Esophagus (tissue), 2 donors: ENCODE data around the gene SDSL. TPM values are rescaled to one million over a fixed set of nuclear protein-coding genes. Genes with fewer than 3 reads are reported as not detected.

Experiments used
- H3K27ac ChIP-seq, 2 donors: one replicate each; pipeline ENCODE4 v1.5.1; 2013; ENCODE audit warnings: low read depth in 2 of 2, mild to moderate bottlenecking in 2 of 2, inconsistent platforms in 1 of 2, low read length in 1 of 2, moderate library complexity in 1 of 2
- H3K27me3 ChIP-seq, 2 donors: one replicate each; pipeline ENCODE4 v1.6.1; 2013; ENCODE audit warnings: low read length in 2 of 2, control low read depth in 1 of 2, mild to moderate bottlenecking in 1 of 2; ENCODE audit not compliant: insufficient read depth in 2 of 2, control insufficient read depth in 1 of 2
- H3K36me3 ChIP-seq, 2 donors: one replicate each; pipeline ENCODE4 v1.6.1; 2013; ENCODE audit warnings: low read length in 1 of 2; ENCODE audit not compliant: control insufficient read depth in 2 of 2, insufficient read depth in 2 of 2
- H3K4me1 ChIP-seq, 2 donors: one replicate each; pipeline ENCODE4 v1.6.1; 2013; ENCODE audit warnings: low read length in 1 of 2; ENCODE audit not compliant: control insufficient read depth in 2 of 2, insufficient read depth in 2 of 2
- H3K4me3 ChIP-seq, 2 donors: one replicate each; pipeline ENCODE4 v1.5.1; 2013; ENCODE audit warnings: low read length in 2 of 2, mild to moderate bottlenecking in 2 of 2, low read depth in 1 of 2, moderate library complexity in 1 of 2
- H3K9me3 ChIP-seq, 2 donors: one replicate each; pipeline ENCODE4 v1.6.1; 2013; ENCODE audit warnings: mild to moderate bottlenecking in 2 of 2, low read depth in 1 of 2, low read length in 1 of 2, moderate library complexity in 1 of 2; ENCODE audit not compliant: control insufficient read depth in 2 of 2, insufficient read depth in 1 of 2
- WGBS, 2 donors: extraction: QIAGEN DNeasy Blood & Tissue Kit; methylation state at CpG; one replicate each; pipeline ENCODE4 v1.1.7; 2013; 5-methylcytosine and 5-hydroxymethylcytosine counted together
- polyA plus RNA-seq, 2 donors: library from polyadenylated mRNA; stranded (reverse); fragments of 200-250 nt; gene quantifications; one replicate each; pipeline ENCODE4 v1.2.3, GENCODE V29; 2013
- donor health status: healthy with polysubstance abuse.
- donor health status: Bipolar disorder and iron deficiency.

Gene SDSL
- polyA plus RNA-seq, 2 donors: 0.65 to 1.3 TPM

DNA sequence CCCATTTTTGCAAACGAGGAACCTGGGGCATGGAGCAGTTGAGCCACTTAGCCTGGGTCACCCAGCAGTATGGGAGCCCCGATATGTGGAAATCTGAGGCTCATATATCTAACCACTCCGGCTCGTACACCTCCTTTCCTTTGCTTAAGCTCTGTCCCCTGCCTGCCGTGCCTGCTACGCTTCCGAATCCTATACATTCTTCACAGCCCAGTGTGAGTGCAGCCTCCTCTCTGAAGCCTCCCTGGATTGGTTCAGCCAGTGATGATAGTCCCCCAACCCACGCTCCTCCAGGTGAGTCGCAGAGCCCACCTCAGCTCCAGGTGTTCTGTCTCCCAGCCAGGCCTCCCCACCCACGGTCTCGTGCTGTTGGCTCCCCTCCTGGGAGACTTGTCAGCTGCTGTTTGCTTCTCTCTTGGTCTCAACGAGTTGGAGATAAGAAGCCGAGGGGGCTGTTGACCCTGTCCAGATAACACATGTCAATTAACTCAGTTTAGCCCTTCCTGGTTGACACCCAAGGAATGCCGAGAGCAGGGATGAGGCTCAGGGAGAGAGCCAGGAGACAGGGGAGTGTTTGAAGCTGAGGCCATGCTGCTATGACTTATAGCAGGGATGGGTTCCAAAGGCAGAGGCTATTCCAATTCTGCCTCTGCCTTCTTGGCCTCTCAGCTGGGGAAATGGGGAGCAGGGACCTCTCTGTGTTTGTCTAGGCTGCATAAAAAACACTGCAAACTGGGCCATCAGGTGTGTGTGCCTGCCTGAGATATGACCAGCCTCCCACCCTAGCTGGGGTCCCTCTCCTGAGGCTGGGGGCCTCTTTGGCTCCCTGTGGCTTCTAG, 19.0 kb downstream of the SDSL start:
- H3K4me1 ChIP-seq: no peaks in the 10 kb centered on the region
- H3K4me3 ChIP-seq: no peak overlapping the region
- H3K36me3 ChIP-seq: no peaks in the 10 kb centered on the region
- H3K9me3 ChIP-seq: no peaks in the 10 kb centered on the region
- WGBS, 2 donors: 37 to 41% methylated on average over 14 of the region's 14 CpGs
- H3K27me3 ChIP-seq: no peaks in the 10 kb centered on the region
- H3K27ac ChIP-seq: no peak overlapping the region

GRCh38 chr12:113443030-113443539, 20.9 kb downstream of the SDSL start:
- no peaks in the 10 kb centered on the region for H3K9me3 ChIP-seq
- WGBS, 2 donors: 85 to 86% methylated on average over 6 of the region's 6 CpGs
- H3K36me3 ChIP-seq: no peaks in the 10 kb centered on the region
- H3K27ac ChIP-seq: no peak overlapping the region
- no peaks in the 10 kb centered on the region for H3K4me1 ChIP-seq
- no peak overlapping the region for H3K4me3 ChIP-seq
- no peaks in the 10 kb centered on the region for H3K27me3 ChIP-seq

- Histone ChIP-seq H3K27me3 (no peaks in the 10 kb centered on the region), H3K27ac (no peak overlapping the region), H3K4me1 (no peaks in the 10 kb centered on the region), H3K4me3 (no peak overlapping the region), H3K9me3 (no peaks in the 10 kb centered on the region), H3K36me3 (no peaks in the 10 kb centered on the region)
- WGBS, 2 donors: 83 to 86% methylated on average over 6 of the region's 6 CpGs
Measured at GRCh38 chr12:113445544-113446171, 23.5 kb downstream of the SDSL start.

DNA sequence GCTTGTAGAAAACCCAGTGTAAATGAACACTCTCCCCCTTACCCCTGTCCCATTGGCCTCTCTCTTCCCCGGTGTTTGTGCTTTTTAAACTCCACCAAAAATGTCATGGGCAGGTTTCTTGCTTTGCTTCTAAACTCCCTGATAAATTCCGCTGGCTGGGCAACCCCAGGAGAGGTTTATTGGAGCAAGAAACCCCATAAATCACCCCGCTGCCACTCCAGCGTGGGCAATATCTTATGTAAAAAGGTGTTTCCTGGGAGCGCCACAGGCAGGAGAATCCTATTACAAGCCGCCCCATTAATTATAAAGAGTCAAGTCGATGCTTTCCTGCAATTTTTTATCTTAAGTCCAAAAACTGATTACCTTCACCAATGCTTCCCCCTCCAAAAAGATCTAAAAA, 26.7 kb downstream of the SDSL start:
- no peak overlapping the region for H3K27ac ChIP-seq
- WGBS, 2 donors: 40 to 46% methylated on average over 7 of the region's 7 CpGs
- no peak overlapping the region for H3K4me3 ChIP-seq
- H3K4me1 ChIP-seq: no peaks in the 10 kb centered on the region
- H3K9me3 ChIP-seq: no peaks in the 10 kb centered on the region
- H3K36me3 ChIP-seq: no peaks in the 10 kb centered on the region
- H3K27me3 ChIP-seq: no peaks in the 10 kb centered on the region

GRCh38 chr12:113449299-113449698, 27.1 kb downstream of the SDSL start:
- 90 to 92% methylated on average over 2 of the region's 2 CpGs for WGBS, 2 donors
- Histone ChIP-seq H3K36me3 (no peaks in the 10 kb centered on the region), H3K4me1 (no peaks in the 10 kb centered on the region), H3K4me3 (no peak overlapping the region), H3K27ac (no peak overlapping the region), H3K9me3 (no peaks in the 10 kb centered on the region), H3K27me3 (no peaks in the 10 kb centered on the region)

DNA sequence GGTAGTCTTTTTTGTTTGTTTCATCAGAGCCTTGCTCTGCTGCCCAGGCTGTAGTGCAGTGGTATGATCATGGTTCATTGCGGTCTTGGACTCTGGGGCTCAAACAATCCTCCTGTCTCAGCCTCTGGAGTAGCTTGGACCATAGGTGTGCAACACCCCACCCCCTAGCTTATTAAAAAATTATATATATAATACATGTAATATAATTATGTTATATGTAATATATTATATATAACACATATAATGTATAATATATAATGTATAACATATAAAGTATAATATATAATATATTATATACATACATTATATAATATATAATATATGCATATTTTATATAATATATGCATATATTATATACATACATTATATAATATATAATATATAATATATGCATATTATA, 27.7 kb downstream of the SDSL start:
- no peak overlapping the region for H3K4me3 ChIP-seq
- H3K27me3 ChIP-seq: no peaks in the 10 kb centered on the region
- no peaks in the 10 kb centered on the region for H3K9me3 ChIP-seq
- H3K27ac ChIP-seq: no peak overlapping the region
- WGBS, 2 donors: 91 to 100% methylated on average over 1 of the region's 1 CpG
- H3K4me1 ChIP-seq: no peaks in the 10 kb centered on the region
- H3K36me3 ChIP-seq: no peaks in the 10 kb centered on the region

- H3K36me3 ChIP-seq: no peaks in the 10 kb centered on the region
- H3K9me3 ChIP-seq: no peaks in the 10 kb centered on the region
- H3K27me3 ChIP-seq: no peaks in the 10 kb centered on the region
- 90 to 93% methylated on average over 2 of the region's 2 CpGs for WGBS, 2 donors
- no peaks in the 10 kb centered on the region for H3K4me1 ChIP-seq
- H3K4me3 ChIP-seq: no peak overlapping the region
- H3K27ac ChIP-seq: no peak overlapping the region
Measured at GRCh38 chr12:113452458-113452857, 30.3 kb downstream of the SDSL start.

- no peaks in the 10 kb centered on the region for H3K4me1 ChIP-seq
- no peaks in the 10 kb centered on the region for H3K9me3 ChIP-seq
- no peak overlapping the region for H3K27ac ChIP-seq
- 30 to 42% methylated on average over 6 of the region's 6 CpGs for WGBS, 2 donors
- no peak overlapping the region for H3K4me3 ChIP-seq
- H3K27me3 ChIP-seq: no peaks in the 10 kb centered on the region
- H3K36me3 ChIP-seq: no peaks in the 10 kb centered on the region
Measured at GRCh38 chr12:113453330-113453729, 31.1 kb downstream of the SDSL start.

DNA sequence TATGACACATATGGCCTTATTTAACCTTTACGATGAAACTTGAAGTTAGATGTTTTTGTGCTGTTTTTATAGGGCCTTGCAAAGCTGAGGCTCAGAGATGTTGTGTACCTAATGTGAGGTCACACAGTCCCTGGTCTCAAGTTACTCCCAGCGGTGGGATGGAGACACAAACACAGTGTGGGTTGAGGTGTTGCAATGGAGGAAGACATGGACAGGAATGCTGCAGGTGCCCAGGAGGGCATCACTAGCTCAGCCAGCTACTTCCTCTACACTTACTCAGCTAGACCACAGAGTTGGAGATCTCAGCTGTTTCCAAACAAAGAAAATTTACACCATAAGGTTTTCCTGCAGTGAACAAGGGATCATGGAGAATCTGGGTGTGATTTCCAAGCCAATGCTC, 34.0 kb downstream of the SDSL start:
- H3K27me3 ChIP-seq: no peaks in the 10 kb centered on the region
- no peaks in the 10 kb centered on the region for H3K4me1 ChIP-seq
- H3K9me3 ChIP-seq: no peaks in the 10 kb centered on the region
- no peaks in the 10 kb centered on the region for H3K36me3 ChIP-seq
- 75 to 91% methylated on average over 2 of the region's 2 CpGs for WGBS, 2 donors
- no peak overlapping the region for H3K27ac ChIP-seq
- H3K4me3 ChIP-seq: no peak overlapping the region
